HepG2 (cell line): ENCODE measurements around the gene RAMP3. TPM values are rescaled to one million over a fixed set of nuclear protein-coding genes. Genes with fewer than 3 reads are reported as not detected.
A peak's percentile ranks its signal among the peaks of the same experiment; 100 is the strongest.

Experiments used
- ATAC-seq: fragments of 200-7000 bp; cut with Tn5 transposase; 3 replicates; pipeline ENCODE4 v1.9.1; 2020; ENCODE audit warnings: mild to moderate bottlenecking, moderate library complexity
- BruUV-seq: library from RNA; stranded (reverse); fragments of 400-500 nt; replicated peaks from 2 replicates; lab custom pipeline; 2021; lab: Mats Ljungman, UMichigan
- CTCF ChIA-PET: fragments of 300-600 bp; formaldehyde crosslinking; extraction: SDS; loops from one replicate; lab custom pipeline; 2021; ENCODE audit warnings: low total read pairs, inconsistent platforms, low intra/inter-chr PET ratio; lab: Yijun Ruan, JAX
- POLR2A ChIA-PET: fragments of 350-600 bp; sonication (Branson Sonifier 250); formaldehyde crosslinking; loops from one replicate; lab custom pipeline; 2020; ENCODE audit warnings: antibody characterized with exemption, inconsistent platforms; lab: Yijun Ruan, JAX
- DNase-seq: peaks from one replicate; pipeline ENCODE4 v3.0.0-alpha.2; 2015; ENCODE audit warnings: low spot score
- FAIRE-seq: peaks from 3 replicates; lab custom pipeline; 2011; peaks lifted over from hg19 to GRCh38; lab: Jason Lieb, UNC
- H2AFZ ChIP-seq: one replicate; pipeline ENCODE4 v1.6.1; 2011; ENCODE audit warnings: low read length, inconsistent platforms
- H3K27ac ChIP-seq: fragments of 300-600 bp; 3 replicates; pipeline ENCODE4 v1.8.0; 2011; ENCODE audit warnings: mixed run types, mild to moderate bottlenecking, mixed read lengths, low read length, inconsistent platforms; ENCODE audit not compliant: insufficient read depth; ENCODE audit errors: extremely low read length
- H3K27me3 ChIP-seq, 2 experiments: fragments of 200-600 bp in 1 of 2; 2 replicates in 1 of 2; 3 replicates in 1 of 2; pipeline versions ENCODE4 v1.6.0 to v1.8.0; 2011; ENCODE audit warnings: low read length in 2 of 2, mild to moderate bottlenecking in 2 of 2, moderate library complexity in 2 of 2, inconsistent platforms in 1 of 2; ENCODE audit not compliant: insufficient read depth in 2 of 2, control insufficient read depth in 1 of 2
- H3K36me3 ChIP-seq, 2 experiments: fragments of 200-600 bp in 1 of 2; replicated peaks in 1 of 2; 2 replicates in 1 of 2; 3 replicates in 1 of 2; pipeline versions ENCODE4 v1.5.1 to v1.8.0; 2011; ENCODE audit warnings: low read length in 2 of 2, inconsistent platforms in 1 of 2; ENCODE audit not compliant: insufficient read depth in 2 of 2, control insufficient read depth in 1 of 2
- H3K4me1 ChIP-seq: 2 replicates; pipeline ENCODE4 v1.5.1; 2012; ENCODE audit warnings: low read length, inconsistent platforms; ENCODE audit not compliant: insufficient read depth
- H3K4me2 ChIP-seq: 2 replicates; pipeline ENCODE4 v1.6.0; 2011; ENCODE audit warnings: low read depth, low read length, inconsistent platforms
- H3K4me3 ChIP-seq, 3 experiments: fragments of 200-600 bp in 1 of 3; sonication (generic), shearing (Covaris generic) in 1 of 3; replicated peaks in 1 of 3; 2 replicates each; pipeline ENCODE4 v1.5.1; 2011 to 2016; ENCODE audit warnings: low read length in 3 of 3, inconsistent platforms in 2 of 3, low read depth in 2 of 3, mild to moderate bottlenecking in 2 of 3, control low read depth in 1 of 3, mixed read lengths in 1 of 3; ENCODE audit not compliant: insufficient read depth in 1 of 3
- H3K79me2 ChIP-seq: one replicate; pipeline ENCODE4 v1.6.1; 2011; ENCODE audit warnings: low read length, inconsistent platforms; ENCODE audit not compliant: insufficient read depth
- H3K9ac ChIP-seq: 2 replicates; pipeline ENCODE4 v1.6.0; 2011; ENCODE audit warnings: mild to moderate bottlenecking, low read depth, low read length, inconsistent platforms; ENCODE audit not compliant: insufficient read depth
- H3K9me3 ChIP-seq: 2 replicates; pipeline ENCODE4 v1.5.1; 2012; ENCODE audit warnings: mild to moderate bottlenecking, low read length
- H4K20me1 ChIP-seq: 2 replicates; pipeline ENCODE4 v1.6.0; 2011; ENCODE audit warnings: inconsistent platforms, mild to moderate bottlenecking, low read length, moderate library complexity; ENCODE audit not compliant: insufficient read depth
- DMAP1 ChIP-seq: IDR thresholded peaks from 2 replicates; pipeline ENCODE4 v1.6.1; 2016
- MATR3 ChIP-seq: sonication (generic); formaldehyde crosslinking; IDR thresholded peaks from 2 replicates; pipeline ENCODE4 v1.4.0; 2020; ENCODE audit warnings: missing genetic modification reagents
- MNT ChIP-seq: fragments of 450-650 bp; IDR thresholded peaks from 2 replicates; pipeline ENCODE4 v1.6.1; 2016
- NCOA1 ChIP-seq: sonication (generic); formaldehyde crosslinking; IDR thresholded peaks from 2 replicates; pipeline ENCODE4 v1.9.0; 2021; ENCODE audit warnings: missing genetic modification reagents
- SRSF9 ChIP-seq: fragments of 200-400 bp; formaldehyde crosslinking; IDR thresholded peaks from 2 replicates; pipeline ENCODE4 v1.6.1; 2018; ENCODE audit warnings: borderline replicate concordance, mild to moderate bottlenecking, low read depth, low read length; ENCODE audit not compliant: insufficient read depth, poor library complexity, severe bottlenecking
- WGBS: methylation state at CpG from one replicate; pipeline ENCODE4 v1.1.6; 2017; ENCODE audit warnings: low lambda C conversion rate; 5-methylcytosine and 5-hydroxymethylcytosine counted together
- in situ Hi-C: cut with HindIII; loops from 2 replicates; pipeline ENCODE4 v1.10.0; 2017; ENCODE audit warnings: low pct_unique_long_range_greater_than_20kb; ENCODE audit not compliant: extremely low pct_ligation_motif_present
- intact Hi-C: fragments of 100-400 bp; cut with micrococcal nuclease; formaldehyde crosslinking; loops from one replicate; pipeline ENCODE4 v1.10.0; 2022; ENCODE audit not compliant: unreplicated experiment
- polyA plus RNA-seq, 8 experiments: library from polyadenylated mRNA; depleted of rRNA in 3 of 8; stranded (reverse) in 7 of 8; unstranded in 1 of 8; fragments of >200 nt; fragmentation: Illumina TruSeq in 4 of 8; extraction: Trizol in 4 of 8; gene quantifications; 2 replicates each; pipeline versions ENCODE4 v1.2.1 to v1.2.3, GENCODE V29; 2011 to 2016; ENCODE audit warnings: low read depth in 4 of 8, missing spikeins in 1 of 8, mixed read lengths in 1 of 8; ENCODE audit not compliant: insufficient read depth in 1 of 8
- total RNA-seq, 5 experiments: library from RNA; depleted of rRNA; stranded (reverse); fragments of >200 nt; fragmentation: Illumina TruSeq; extraction: Trizol; gene quantifications; 2 replicates each; pipeline ENCODE4 v1.2.3, GENCODE V29; 2016; ENCODE audit warnings: low read depth in 1 of 5
- TF ChIP-seq, protein P1 (sequence below): sonication (generic); formaldehyde crosslinking; IDR thresholded peaks from 2 replicates; pipeline ENCODE4 v1.4.0; 2020; ENCODE audit warnings: missing genetic modification reagents

The RAMP3 gene
- total and polyA plus RNA-seq, 2 of the 13 experiments (the other 11 are each of a cell fraction or from before 2014, with no cell fraction given), result not detected

GRCh38 chr7:45174328-45174610, 16.7 kb downstream of the RAMP3 start (continued):
- no peak for TF ChIP-seq NCOA1 (CRISPR knock-in tag)
- TF ChIP-seq MATR3 (CRISPR knock-in tag), result no peak
- TF ChIP-seq SRSF9, result no peak
- TF ChIP-seq, all 625 proteins: peak for 0

DNA sequence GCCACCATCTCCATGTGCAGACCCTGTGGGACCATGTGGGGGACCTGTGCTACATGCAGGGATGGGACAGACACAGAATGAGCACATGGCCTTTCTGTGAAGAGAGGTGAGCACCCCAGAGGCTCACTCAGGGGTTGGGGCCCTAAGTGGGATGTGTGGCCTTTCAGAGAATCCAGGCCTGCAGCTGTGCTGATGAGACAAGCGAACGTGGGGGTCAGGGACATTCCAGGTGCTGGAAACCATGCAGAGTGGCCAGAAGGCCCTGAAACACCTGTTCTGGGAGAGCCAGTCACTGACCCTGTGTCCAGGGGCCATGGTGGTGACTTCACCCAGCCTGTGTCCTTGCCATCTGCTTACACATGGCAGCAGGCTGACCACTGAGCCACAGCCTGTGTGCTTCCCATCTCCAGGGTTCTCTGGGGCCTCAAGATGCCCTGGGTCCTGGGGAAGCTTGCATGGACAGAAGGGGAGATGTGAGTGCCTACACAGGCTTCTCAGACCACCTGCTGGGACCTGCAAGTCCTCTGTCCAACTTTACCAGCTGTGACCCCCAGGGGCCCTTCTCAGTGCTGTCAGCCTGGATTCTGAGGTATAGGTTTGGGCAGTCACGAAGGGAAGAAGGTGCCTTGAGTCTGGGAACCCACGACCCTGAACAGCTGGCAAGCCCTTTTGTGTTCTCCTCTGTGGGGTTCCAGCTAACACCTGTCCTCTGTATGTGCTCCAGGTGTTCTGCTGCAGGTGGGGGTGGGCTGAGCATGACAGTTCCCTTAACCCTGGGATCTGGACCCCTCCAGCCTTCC, 17.6 kb downstream of the RAMP3 start:
- Histone ChIP-seq H3K4me3 (no peak overlapping the region), H3K36me3 (no peaks in the 10 kb centered on the region), H4K20me1 (no peaks in the 10 kb centered on the region), H3K4me1 (no peaks in the 10 kb centered on the region), H3K79me2 (no peaks in the 10 kb centered on the region), H3K27ac (no peak overlapping the region), H3K9me3 (no peaks in the 10 kb centered on the region), H2AFZ (no peak overlapping the region), H3K4me2 (no peak overlapping the region), H3K27me3 (peaks cover 4 to 21% of the 10 kb centered on the region in 2 experiments; a peak in 4 of 5 replicates), H3K9ac (no peak overlapping the region)
- in situ Hi-C loops, result loop anchor here (25.0 kb wide), 1 partner anchor 412 kb away; no protein-coding TSS in a partner anchor
- WGBS, result no CpG with 5 or more reads among the region's 4 CpGs
- intact Hi-C loops, result no loop called here
- TF ChIP-seq MNT, result peak; percentile 82
- TF ChIP-seq DMAP1, result no peak
- TF ChIP-seq, protein P1, sequence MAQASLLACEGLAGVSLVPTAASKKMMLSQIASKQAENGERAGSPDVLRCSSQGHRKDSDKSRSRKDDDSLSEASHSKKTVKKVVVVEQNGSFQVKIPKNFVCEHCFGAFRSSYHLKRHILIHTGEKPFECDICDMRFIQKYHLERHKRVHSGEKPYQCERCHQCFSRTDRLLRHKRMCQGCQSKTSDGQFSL (CRISPR knock-in tag), result no peak
- no TSS peak for BruUV-seq
- POLR2A ChIA-PET, result no interaction called here
- ATAC-seq (no peak), DNase-seq (no peak), FAIRE-seq (no peak)
- CTCF ChIA-PET, result no interaction called here
